HG02938 (cell line): Measurements from ENCODE around the gene FBF1.
"Not testable (repeated sequence)": the region's sequence is repeated elsewhere in the genome, so short reads cannot be mapped to it uniquely, and the experiment has no call there.

Experiments
- ATAC-seq: cut with Tn5 transposase; IDR thresholded peaks from one replicate; pipeline ENCODE4 v1.9.1; 2021; ENCODE audit warnings: mild to moderate bottlenecking, moderate library complexity; ENCODE audit not compliant: unreplicated experiment

Gene FBF1

GRCh38 chr17:75876938-75877751 is 63.7 kb downstream of the FBF1 start:
- ATAC-seq: no peak

DNA sequence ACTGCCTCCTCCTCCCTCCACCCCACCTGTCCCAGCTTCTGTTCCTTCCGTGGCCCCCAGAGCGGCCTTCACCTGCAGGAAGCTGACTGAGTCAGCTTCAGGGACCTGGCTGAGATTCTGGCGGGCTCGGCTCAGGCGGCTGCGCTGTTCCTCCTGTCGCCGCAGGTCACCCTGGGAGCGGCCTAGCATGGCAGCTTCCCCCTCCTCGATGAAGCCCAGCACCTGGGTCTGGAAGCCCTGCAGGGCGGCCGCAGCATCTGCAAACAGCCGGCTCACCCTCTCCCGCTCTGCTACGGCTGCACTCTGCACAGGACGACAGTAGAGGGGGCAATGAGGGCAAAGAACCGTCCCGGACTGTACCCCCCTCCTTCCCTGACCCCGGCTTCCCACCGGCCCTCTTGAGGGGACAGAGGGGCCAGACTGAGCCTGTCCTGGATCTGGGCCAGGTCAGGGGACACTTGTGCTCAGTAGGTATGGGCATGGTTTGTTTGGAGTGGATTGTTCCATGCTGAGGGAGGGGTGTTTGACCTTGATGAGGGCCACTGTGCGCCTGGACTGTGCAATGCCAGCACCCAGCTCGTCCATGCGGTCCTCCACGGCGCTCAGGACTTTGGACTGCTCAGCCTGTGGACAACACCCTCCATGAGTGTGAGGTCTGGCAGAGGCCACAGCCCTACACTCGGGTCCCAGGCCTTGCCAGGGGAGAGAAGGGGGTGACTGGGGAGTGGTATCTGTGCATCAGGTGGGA is 64.5 kb downstream of the FBF1 start:
- ATAC-seq: no peak

DNA sequence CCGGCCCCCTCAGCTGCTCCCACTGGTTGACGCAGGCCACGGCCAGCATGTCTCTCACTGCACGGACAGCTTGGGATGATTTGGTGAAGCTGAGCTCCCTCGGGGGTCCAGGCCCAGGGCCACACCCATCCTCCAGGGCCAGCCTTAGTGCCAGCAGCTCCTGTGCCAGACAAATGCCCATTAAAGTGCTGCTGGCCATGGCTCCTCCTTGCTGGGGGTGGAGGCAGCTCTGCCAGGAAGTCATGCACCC is 65.0 kb downstream of the FBF1 start:
- no peak for ATAC-seq

DNA sequence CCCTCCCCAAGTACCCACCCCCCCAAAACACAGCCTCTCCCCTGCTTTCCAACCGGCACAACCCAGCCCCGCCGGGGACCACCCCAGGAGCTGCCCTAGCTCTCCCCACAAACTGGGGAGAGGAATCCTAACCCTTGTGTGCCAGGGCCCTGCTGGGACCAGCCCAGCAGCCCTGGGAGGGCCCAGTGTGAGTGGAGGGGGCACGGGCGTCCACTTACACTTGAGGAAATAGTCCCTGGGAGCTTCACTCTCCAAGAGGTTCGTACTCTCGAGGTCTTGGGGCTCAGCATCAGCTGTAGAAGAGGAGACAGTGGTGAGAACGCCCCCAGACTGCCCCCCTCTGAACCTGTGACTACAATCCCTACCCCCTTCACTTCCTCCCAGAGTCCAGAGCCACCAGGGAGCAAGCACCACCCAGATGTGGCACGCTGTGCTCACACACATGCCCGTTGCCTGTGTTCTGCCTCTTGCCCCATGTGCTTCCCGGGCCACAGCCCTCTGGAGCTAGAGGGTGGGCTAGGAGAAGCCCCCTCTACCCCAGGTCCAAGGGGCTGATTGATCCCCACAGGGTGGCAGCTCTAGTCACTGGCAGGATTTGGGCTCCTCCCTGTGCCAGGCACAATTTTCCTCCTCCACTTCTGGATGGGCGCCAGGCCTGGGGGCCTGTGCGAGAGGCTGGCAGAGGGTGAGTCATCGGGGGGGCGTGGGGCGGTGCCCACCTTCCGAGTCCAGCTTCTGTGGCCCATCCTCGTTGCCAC is 65.5 kb downstream of the FBF1 start:
- no peak for ATAC-seq

DNA sequence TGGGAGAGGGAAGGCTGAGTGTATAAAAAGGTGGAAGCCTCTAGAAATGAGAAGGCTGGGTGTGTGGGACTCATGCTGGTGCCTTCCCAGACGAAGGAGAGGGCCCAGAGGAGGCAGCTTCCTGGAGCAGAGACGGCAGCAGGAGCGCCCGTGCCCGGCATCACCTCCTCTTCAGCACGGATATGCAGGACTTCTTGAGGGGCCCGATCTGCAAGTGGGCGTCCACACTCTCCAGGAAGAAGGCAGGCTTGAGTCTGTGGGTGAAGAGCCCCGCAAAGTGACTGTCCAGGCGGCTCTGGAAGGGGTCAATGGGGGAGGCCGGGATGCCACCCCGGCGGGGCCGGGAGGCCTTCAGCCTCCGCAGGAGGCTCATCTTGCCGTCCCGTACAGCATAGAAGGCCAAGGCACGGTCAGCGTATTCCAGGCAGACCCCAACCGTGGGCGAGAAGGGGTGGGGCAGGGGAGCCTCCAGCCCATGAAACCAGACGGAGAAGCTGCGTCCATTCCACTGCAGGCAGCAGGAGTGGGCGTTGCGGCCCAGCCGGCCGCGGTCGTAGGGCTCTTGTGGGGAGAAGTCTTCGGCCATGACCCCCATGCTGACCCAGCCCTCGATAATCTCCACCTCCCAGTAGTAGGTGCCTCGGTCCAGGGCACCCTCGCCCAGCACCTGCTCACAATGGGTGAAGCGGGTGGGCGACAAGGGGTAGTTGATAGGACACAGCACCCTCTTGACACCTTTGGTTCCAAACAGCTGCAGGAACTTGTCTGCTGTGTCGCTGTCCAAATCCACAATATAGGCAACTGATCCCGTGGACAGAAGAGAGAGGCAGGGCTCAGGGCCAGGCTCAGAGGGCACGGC is 66.3 kb downstream of the FBF1 start:
- ATAC-seq: no peak

- no peak for ATAC-seq
Measured at GRCh38 chr17:75873587-75874322, 67.1 kb downstream of the FBF1 start.

DNA sequence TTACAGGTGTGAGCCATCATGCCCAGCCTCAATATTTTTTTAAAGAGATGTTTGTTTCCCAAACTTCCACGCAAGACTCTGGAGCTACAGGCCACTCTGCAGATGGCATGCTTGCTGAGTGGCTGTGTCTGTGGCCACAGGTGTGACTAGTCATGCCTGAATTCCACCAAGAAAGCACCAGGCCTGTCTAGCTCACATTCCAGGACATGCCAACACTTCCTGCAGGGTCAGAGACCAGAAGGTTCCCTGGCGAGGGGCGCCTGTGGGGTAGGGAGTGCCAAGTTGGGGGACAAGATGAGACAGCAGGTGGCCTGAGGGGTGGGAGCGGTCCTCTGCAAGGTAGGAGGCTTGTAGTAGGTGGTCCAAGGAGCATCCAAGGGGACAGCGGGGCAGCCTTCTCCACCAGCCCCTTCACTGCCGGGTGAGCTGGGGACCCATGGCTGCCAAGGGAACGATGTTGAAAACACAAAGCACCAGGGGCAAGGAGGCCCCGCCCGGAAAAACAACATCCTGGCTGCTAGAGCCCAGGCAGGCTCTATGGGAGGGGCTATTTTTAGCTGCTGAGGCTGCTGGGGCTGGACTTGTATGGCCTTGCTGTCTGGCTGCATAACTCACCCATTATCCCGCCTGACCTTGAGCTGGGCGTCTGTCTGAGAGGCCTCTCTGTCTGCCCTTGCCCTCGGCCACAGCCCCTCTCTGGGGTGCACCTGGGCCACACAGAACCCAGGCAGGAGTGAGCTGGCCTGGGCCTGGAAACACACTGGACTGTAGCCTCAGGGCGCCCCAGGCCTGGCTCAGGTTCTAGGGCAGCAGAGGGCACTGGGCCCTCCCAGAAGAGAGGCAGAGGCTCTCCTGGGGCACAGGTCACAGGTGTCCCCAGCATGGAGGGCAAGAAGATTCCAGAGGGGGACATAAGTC is 68.1 kb downstream of the FBF1 start:
- ATAC-seq: no peak

DNA sequence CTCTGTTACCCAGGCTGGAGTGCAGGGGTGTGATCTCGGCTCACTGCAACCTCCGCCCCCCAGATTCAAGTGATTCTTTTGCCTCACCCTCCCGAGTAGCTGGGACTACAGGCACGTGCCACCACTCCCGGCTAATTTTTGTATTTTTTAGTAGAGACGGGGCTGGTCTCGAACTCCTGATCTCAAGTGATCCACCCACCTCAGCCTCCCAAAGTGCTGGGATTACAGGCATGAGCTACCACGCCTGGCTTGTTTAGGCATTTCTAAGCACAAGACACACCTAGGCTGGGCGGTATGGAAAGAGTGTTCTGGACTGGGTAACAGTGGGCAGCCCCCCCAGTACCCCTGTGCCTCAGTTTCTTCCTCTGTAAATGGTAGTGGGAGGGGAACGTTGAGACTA is 70.6 kb downstream of the FBF1 start:
- not testable (repeated sequence) for ATAC-seq

DNA sequence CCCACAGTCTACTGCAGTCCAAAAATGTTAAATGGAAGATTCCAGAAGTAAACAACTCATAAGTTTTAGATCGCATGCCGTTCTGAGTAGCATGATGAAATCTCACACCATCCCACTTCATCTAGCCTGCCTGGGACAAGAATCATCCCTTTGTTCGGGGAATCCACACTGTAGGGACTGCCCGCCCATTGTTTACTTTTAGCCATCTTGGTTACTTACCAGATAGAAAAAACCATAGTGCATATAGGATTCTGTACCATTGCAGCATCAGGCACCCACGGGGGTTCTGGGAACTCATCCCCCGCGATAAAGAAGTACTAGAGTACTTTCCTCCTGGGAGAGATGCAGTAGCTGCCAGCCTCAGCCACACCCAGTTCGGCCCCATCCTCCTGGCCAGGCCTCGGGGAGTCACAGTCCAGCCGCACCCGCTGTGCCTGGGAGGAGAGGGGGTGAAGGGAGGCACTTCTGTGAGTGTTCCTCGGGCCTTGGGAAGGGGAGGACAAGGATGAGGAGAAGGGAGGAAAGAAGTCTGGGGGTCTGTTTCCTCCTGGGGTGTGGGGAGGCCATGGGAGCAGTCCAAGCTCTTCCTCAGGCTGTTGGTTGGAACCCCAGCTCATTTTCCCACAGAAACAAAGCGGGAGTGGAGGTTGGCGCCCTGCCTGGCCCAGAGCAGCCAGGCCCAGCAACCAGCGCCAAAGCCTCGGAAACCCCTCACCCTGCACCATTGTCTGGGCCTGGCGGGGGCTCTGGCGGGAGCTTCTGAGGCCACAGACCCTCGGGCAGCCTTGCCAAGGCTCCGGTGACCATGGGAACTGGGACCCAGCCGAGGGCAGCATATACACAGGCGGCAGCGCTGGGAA is 71.3 kb downstream of the FBF1 start:
- ATAC-seq: no peak

DNA sequence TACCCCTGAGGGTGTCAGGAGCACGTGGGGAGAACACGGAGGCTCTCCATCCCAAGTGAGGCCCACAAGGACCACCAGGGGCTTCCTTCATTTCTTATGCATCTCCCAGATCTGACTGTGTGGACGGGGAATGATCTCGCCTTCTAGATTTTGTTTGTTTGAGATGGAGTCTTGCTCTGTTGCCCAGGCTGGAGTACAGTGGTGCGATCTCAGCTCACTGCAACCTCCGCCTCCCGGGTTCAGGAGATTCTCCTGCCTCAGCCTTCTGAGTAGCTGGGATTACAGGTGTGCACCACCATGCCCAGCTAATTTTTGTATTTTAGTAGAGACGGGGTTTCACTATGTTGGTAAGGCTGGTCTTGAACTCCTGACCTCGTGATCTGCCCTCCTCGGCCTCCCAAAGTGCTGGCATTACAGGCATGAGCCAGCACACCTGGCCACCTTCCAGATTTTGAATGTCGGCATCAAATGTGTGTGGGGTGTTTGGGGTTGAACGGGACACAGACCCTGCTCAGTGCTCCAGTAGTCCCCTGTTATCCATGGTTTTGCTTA is 72.0 kb downstream of the FBF1 start:
- not testable (repeated sequence) for ATAC-seq

- not testable (repeated sequence) for ATAC-seq
Measured at GRCh38 chr17:75865404-75866188, 75.2 kb downstream of the FBF1 start.

DNA sequence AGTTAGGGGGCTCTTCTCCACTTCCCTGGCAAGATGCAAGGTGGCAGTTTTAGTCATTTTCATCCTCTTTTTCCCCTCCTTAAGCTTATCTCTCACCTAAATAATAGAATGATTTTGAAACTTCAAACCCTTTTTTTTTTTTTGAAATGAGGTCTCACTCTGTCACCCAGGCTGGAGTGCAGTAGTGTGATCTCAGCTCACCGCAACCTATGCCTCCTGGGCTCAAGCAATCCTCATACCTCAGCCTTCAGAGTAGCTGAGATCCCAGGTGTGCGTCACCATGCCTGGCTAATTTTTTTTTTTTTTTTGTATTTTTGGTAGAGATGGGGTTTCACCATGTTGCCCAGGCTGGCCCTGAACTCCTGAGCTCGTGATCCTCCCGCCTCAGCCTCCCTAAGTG is 76.0 kb downstream of the FBF1 start:
- ATAC-seq: not testable (repeated sequence)

DNA sequence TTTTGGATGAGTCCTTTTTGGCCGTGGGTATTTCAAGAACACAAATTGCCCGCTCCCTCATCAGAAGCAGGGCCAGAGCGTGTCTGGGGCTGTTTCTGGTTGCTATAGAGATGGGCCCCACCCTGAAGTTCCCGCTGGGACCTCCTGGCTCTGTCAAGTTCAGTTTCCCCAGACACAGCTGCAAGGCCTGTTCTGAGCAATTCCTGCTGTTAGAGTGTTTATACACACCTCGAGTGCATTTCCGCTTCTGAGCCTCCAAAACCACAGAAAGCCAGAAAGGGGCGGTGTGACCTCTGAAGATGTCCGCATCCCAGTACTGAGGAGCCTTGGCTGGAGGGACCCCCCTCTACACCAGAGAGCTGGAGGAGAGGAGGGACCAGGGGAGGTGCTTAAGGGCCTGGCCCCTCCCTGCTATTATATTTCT is 76.4 kb downstream of the FBF1 start:
- ATAC-seq: peak; percentile 84

DNA sequence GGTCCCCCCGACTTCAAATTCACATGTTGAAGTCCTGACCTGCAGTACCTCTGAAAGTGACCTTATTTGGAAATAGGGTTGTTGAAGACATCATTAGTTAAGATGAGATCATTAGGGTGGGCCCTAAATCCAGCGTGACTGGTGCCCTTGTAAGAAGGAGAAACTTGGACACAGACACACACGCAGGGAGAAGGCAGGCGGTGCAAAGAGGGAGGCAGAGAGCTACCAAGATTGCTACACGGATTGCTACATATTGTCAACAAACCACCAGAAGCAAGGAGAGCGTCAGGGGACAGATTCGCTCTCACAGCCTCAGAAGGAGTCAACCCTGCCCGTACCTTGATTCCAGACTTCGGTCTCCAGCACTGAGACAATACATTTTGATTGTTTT is 78.9 kb downstream of the FBF1 start:
- ATAC-seq: no peak
